CD14-positive monocyte (primary cell): ENCODE results near the gene MEI1. TPM values are rescaled to one million over a fixed set of nuclear protein-coding genes. Genes with fewer than 3 reads are reported as not detected.
A peak's percentile ranks its signal among the peaks of the same experiment; 100 is the strongest.

ENCODE experiments used
- DNase-seq, 3 donors: peaks; one replicate each; pipeline ENCODE4 v3.0.0-alpha.2; 2011 to 2022
- H2AFZ ChIP-seq: 2 replicates; pipeline ENCODE4 v1.6.0; 2012; ENCODE audit warnings: mild to moderate bottlenecking, low read depth, low read length, inconsistent platforms; ENCODE audit not compliant: insufficient read depth, poor library complexity, severe bottlenecking
- H3K27ac ChIP-seq, 2 donors: 1 replicate in 1 of 2; 2 replicates in 1 of 2; pipeline ENCODE4 v1.5.1; 2012 to 2013; ENCODE audit warnings: low read length in 2 of 2, control low read depth in 1 of 2, inconsistent platforms in 1 of 2, low read depth in 1 of 2, mild to moderate bottlenecking in 1 of 2
- H3K27me3 ChIP-seq, 2 donors: one replicate each; pipeline versions ENCODE4 v1.6.0 to v1.6.1; 2011 to 2013; ENCODE audit warnings: low read length in 2 of 2; ENCODE audit not compliant: control insufficient read depth in 2 of 2, insufficient read depth in 2 of 2
- H3K36me3 ChIP-seq, 2 donors: replicated peaks in 1 of 2; 1 replicate in 1 of 2; 2 replicates in 1 of 2; pipeline versions ENCODE4 v1.5.1 to v1.6.1; 2012 to 2013; ENCODE audit warnings: low read length in 2 of 2, control low read depth in 1 of 2, inconsistent platforms in 1 of 2, mild to moderate bottlenecking in 1 of 2; ENCODE audit not compliant: insufficient read depth in 2 of 2, control insufficient read depth in 1 of 2
- H3K4me1 ChIP-seq, 2 donors: 1 replicate in 1 of 2; 2 replicates in 1 of 2; pipeline versions ENCODE4 v1.5.1 to v1.6.1; 2012 to 2013; ENCODE audit warnings: low read length in 2 of 2, control low read depth in 1 of 2, inconsistent platforms in 1 of 2, mild to moderate bottlenecking in 1 of 2, moderate library complexity in 1 of 2; ENCODE audit not compliant: insufficient read depth in 2 of 2, control insufficient read depth in 1 of 2
- H3K4me2 ChIP-seq: replicated peaks from 2 replicates; pipeline ENCODE3; 2012; ENCODE audit warnings: low read length, moderate library complexity, mild to moderate bottlenecking; ENCODE audit not compliant: poor library complexity, severe bottlenecking; ENCODE audit errors: extremely low read depth
- H3K4me3 ChIP-seq, 3 experiments: fragments of 200-600 bp in 1 of 3; sonication (generic) in 1 of 3; replicated peaks in 1 of 3; 1 replicate in 2 of 3; 2 replicates in 1 of 3; pipeline ENCODE4 v1.5.1; 2011 to 2013; ENCODE audit warnings: low read length in 3 of 3, mild to moderate bottlenecking in 3 of 3, control low read depth in 2 of 3, low read depth in 2 of 3, inconsistent platforms in 1 of 3, moderate library complexity in 1 of 3
- H3K79me2 ChIP-seq: 2 replicates; pipeline ENCODE4 v1.6.0; 2012; ENCODE audit warnings: mild to moderate bottlenecking, control low read depth, inconsistent platforms, low read length, moderate library complexity; ENCODE audit not compliant: insufficient read depth
- H3K9ac ChIP-seq: 2 replicates; pipeline ENCODE4 v1.6.0; 2017; ENCODE audit warnings: low read length, mild to moderate bottlenecking; ENCODE audit not compliant: insufficient read depth, poor library complexity, severe bottlenecking
- H3K9me3 ChIP-seq, 2 donors: replicated peaks in 1 of 2; 1 replicate in 1 of 2; 2 replicates in 1 of 2; pipeline versions ENCODE4 v1.5.1 to v1.6.1; 2012 to 2013; ENCODE audit warnings: low read length in 2 of 2, control low read depth in 1 of 2; ENCODE audit not compliant: control insufficient read depth in 1 of 2, insufficient read depth in 1 of 2
- H4K20me1 ChIP-seq: 2 replicates; pipeline ENCODE4 v1.6.0; 2012; ENCODE audit warnings: mild to moderate bottlenecking, low read length, control low read depth, moderate library complexity; ENCODE audit not compliant: insufficient read depth
- H3K27ac Mint-ChIP-seq, 7 donors: one replicate each; pipeline ENCODE4 v1.8.0; 2020; ENCODE audit warnings: mild to moderate bottlenecking in 7 of 7, mixed read lengths in 7 of 7, moderate library complexity in 6 of 7, inconsistent platforms in 2 of 7
- H3K27me3 Mint-ChIP-seq, 3 donors: one replicate each; pipeline ENCODE4 v1.8.0; 2021 to 2022; ENCODE audit warnings: low read depth in 3 of 3, mild to moderate bottlenecking in 3 of 3, mixed read lengths in 3 of 3, moderate library complexity in 3 of 3, inconsistent platforms in 1 of 3
- H3K36me3 Mint-ChIP-seq, 2 donors: one replicate each; pipeline ENCODE4 v1.8.0; 2020; ENCODE audit warnings: mixed read lengths in 2 of 2, inconsistent platforms in 1 of 2, mild to moderate bottlenecking in 1 of 2
- H3K4me1 Mint-ChIP-seq: one replicate; pipeline ENCODE4 v1.8.0; 2020; ENCODE audit warnings: mild to moderate bottlenecking, mixed read lengths
- H3K4me3 Mint-ChIP-seq, 2 donors: one replicate each; pipeline ENCODE4 v1.8.0; 2020; ENCODE audit warnings: mild to moderate bottlenecking in 2 of 2, mixed read lengths in 2 of 2, moderate library complexity in 1 of 2
- H3K9me3 Mint-ChIP-seq, 7 donors: one replicate each; pipeline ENCODE4 v1.8.0; 2020 to 2022; ENCODE audit warnings: mixed read lengths in 7 of 7, mild to moderate bottlenecking in 6 of 7, moderate library complexity in 6 of 7, inconsistent platforms in 2 of 7
- WGBS: methylation state at CpG from one replicate; pipeline ENCODE4 v1.1.5; 2013; ENCODE audit warnings: missing lambda C conversion rate; ENCODE audit not compliant: insufficient coverage; 5-methylcytosine and 5-hydroxymethylcytosine counted together
- intact Hi-C, 2 donors: fragments of 100-400 bp; cut with micrococcal nuclease; formaldehyde crosslinking; loops; one replicate each; pipeline versions ENCODE4 v1.15.0 to v1.15.1; 2023
- polyA plus RNA-seq, 3 donors: library from polyadenylated mRNA; depleted of rRNA in 1 of 3; unstranded in 2 of 3; stranded (reverse) in 1 of 3; fragments of 300-500 nt in 2 of 3; fragments of >200 nt in 1 of 3; fragmentation: Illumina TruSeq in 2 of 3; gene quantifications; 1 replicate in 2 of 3; 2 replicates in 1 of 3; pipeline ENCODE4 v1.2.3, GENCODE V29; 2012 to 2021
- TF ChIP-seq, protein P1 (sequence below): fragments of 200-600 bp; IDR thresholded peaks from one replicate; pipeline ENCODE4 v1.8.0; 2022; ENCODE audit warnings: antibody characterized with exemption, mild to moderate bottlenecking

Gene MEI1
- polyA plus RNA-seq, 3 donors: 12.3 to 40.0 (median 37.0) TPM

DNA sequence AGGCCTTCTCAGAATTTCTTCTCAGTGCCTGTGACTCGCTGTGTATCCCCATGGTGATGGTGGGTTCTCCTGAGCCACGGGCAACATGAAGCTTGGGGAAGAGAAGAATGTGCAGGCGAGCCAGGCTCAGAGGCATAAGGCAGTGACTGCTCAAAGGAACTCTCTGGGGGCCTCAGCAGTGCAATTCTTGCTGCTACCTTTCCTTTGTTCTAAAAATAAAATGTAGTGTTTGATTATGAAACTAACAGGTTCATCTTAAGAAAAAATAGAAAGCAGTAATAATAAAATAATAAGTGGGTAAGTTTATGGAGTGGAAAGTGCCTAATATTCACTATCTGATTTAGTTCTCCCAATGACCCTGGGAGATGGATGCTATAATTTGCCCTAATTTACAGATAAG is 46.7 kb downstream of the MEI1 start:
- intact Hi-C loops: loop anchor here (2.0 to 5.0 kb wide), 4 partner anchors 36 to 111 kb away; partner anchors contain the start of gene CCDC134 (in 1 of the 2)
- H3K4me2 ChIP-seq: no peak overlapping the region
- no peaks in the 10 kb centered on the region for H3K36me3 ChIP-seq
- no peaks in the 10 kb centered on the region for H4K20me1 ChIP-seq
- peaks cover 0 to 3% (median 0%) of the 10 kb centered on the region in 7 donors for H3K9me3 Mint-ChIP-seq
- no peak overlapping the region for H3K9ac ChIP-seq
- no peak overlapping the region for H3K4me3 Mint-ChIP-seq
- TF ChIP-seq, protein P1, sequence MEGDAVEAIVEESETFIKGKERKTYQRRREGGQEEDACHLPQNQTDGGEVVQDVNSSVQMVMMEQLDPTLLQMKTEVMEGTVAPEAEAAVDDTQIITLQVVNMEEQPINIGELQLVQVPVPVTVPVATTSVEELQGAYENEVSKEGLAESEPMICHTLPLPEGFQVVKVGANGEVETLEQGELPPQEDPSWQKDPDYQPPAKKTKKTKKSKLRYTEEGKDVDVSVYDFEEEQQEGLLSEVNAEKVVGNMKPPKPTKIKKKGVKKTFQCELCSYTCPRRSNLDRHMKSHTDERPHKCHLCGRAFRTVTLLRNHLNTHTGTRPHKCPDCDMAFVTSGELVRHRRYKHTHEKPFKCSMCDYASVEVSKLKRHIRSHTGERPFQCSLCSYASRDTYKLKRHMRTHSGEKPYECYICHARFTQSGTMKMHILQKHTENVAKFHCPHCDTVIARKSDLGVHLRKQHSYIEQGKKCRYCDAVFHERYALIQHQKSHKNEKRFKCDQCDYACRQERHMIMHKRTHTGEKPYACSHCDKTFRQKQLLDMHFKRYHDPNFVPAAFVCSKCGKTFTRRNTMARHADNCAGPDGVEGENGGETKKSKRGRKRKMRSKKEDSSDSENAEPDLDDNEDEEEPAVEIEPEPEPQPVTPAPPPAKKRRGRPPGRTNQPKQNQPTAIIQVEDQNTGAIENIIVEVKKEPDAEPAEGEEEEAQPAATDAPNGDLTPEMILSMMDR: no peak
- H3K27me3 Mint-ChIP-seq: peaks cover 11 to 17% (median 11%) of the 10 kb centered on the region in 3 donors
- DNase-seq: no peak
- peaks cover 7% of the 10 kb centered on the region for H3K4me1 Mint-ChIP-seq
- no peak overlapping the region for H3K27ac Mint-ChIP-seq
- WGBS: 80% methylated on average over 2 of the region's 3 CpGs
- H3K79me2 ChIP-seq: no peaks in the 10 kb centered on the region
- H3K9me3 ChIP-seq: no peaks in the 10 kb centered on the region
- H3K36me3 Mint-ChIP-seq: no peaks in the 10 kb centered on the region
- H2AFZ ChIP-seq: no peak overlapping the region
- no peak overlapping the region for H3K4me3 ChIP-seq
- no peak overlapping the region for H3K27ac ChIP-seq
- H3K4me1 ChIP-seq: peaks cover 0 to 3% of the 10 kb centered on the region in 2 donors
- H3K27me3 ChIP-seq: peaks cover 0 to 4% of the 10 kb centered on the region in 2 donors

DNA sequence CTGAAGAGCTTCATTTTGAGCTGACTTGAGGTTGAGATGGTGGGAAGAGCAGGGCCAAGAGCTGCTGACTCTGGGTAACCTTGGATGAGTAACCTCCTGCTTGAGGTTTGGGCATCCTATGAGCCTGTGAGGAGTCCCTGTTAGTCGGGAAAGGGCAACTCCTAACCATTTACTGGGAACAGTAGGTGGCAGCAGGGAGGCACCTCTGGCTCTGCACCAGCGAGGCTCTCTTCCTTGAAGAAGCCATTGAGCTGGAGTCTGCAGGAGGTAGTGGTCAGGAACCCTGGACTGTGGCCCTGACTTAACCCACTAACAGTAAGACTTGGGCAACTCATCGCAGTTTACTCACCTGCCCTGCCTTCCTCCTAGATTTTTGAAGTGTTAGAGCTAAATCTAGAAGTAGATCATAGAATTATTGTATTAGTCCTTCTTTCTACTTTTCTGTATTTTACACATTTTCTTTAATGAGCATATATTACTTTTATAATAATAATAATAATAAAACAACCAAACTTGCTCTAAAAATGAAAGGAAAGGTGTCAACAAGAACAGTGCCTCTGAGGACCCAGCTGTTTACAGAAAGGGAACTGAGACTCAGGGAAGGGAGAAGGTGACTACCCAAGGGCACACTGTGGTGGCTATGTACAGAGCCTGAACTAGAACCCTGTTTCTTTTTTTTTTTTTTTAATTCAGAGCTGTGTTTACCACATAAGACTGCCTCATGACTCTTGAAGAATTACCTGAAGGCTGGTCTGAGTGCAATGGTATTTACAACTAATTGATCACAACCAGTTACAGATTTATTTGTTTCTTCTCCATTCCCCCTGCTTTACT is 47.5 kb downstream of the MEI1 start:
- intact Hi-C loops: loop anchor here (2.0 to 5.0 kb wide), 4 partner anchors 36 to 111 kb away; partner anchors contain the start of gene CCDC134 (in 1 of the 2)
- peaks cover 0 to 4% of the 10 kb centered on the region in 2 donors for H3K27me3 ChIP-seq
- H3K4me3 Mint-ChIP-seq: no peak overlapping the region
- TF ChIP-seq, protein P1: peak; percentile 79
- H3K79me2 ChIP-seq: no peaks in the 10 kb centered on the region
- H3K36me3 ChIP-seq: no peaks in the 10 kb centered on the region
- peaks cover 0 to 3% of the 10 kb centered on the region in 2 donors for H3K4me1 ChIP-seq
- no CpG with 5 or more reads among the region's 3 CpGs for WGBS
- no peaks in the 10 kb centered on the region for H3K36me3 Mint-ChIP-seq
- H2AFZ ChIP-seq: no peak overlapping the region
- H3K4me2 ChIP-seq: no peak overlapping the region
- H3K9me3 Mint-ChIP-seq: peaks cover 0 to 2% (median 0%) of the 10 kb centered on the region in 7 donors
- peak; percentile 73 to 86 (median 79) for DNase-seq
- no peak overlapping the region for H3K27ac Mint-ChIP-seq
- H3K4me3 ChIP-seq: no peak overlapping the region
- no peaks in the 10 kb centered on the region for H4K20me1 ChIP-seq
- H3K27me3 Mint-ChIP-seq: peaks cover 9 to 15% (median 12%) of the 10 kb centered on the region in 3 donors
- H3K27ac ChIP-seq: no peak overlapping the region
- H3K4me1 Mint-ChIP-seq: peaks cover 7% of the 10 kb centered on the region
- no peaks in the 10 kb centered on the region for H3K9me3 ChIP-seq
- H3K9ac ChIP-seq: no peak overlapping the region
